Caco-2 (cell line): Measurements from ENCODE around the gene KREMEN1. TPM values are rescaled to one million over a fixed set of nuclear protein-coding genes. Genes with fewer than 3 reads are reported as not detected.

Experiments
- BruUV-seq: library from RNA; stranded (reverse); fragments of 400-500 nt; replicated peaks from 2 replicates; lab custom pipeline; 2021; lab: Mats Ljungman, UMichigan
- CTCF ChIA-PET: fragments of 300-600 bp; sonication (Branson Sonifier 250); formaldehyde crosslinking; loops from one replicate; lab custom pipeline; 2022; ENCODE audit warnings: antibody characterized with exemption; lab: Charles Lee
- POLR2A ChIA-PET: fragments of 300-600 bp; sonication (Branson Sonifier 250); formaldehyde crosslinking; loops from one replicate; lab custom pipeline; 2022; ENCODE audit warnings: antibody characterized with exemption; lab: Charles Lee
- DNase-seq, 2 experiments: peaks; one replicate each; pipeline versions ENCODE4 v3.0.0 to v3.0.0-alpha.2; 2020 to 2022
- H3K27me3 ChIP-seq: replicated peaks from 2 replicates; pipeline ENCODE4 v1.6.0; 2011; ENCODE audit warnings: low read length; ENCODE audit not compliant: control insufficient read depth, insufficient read depth
- H3K36me3 ChIP-seq: 2 replicates; pipeline ENCODE4 v1.5.1; 2011; ENCODE audit warnings: low read length; ENCODE audit not compliant: control insufficient read depth, insufficient read depth
- H3K4me1 ChIP-seq: fragments of 250-450 bp; sonication (Bioruptor Pico); 2 replicates; pipeline ENCODE4 v1.5.1; 2020; ENCODE audit warnings: mild to moderate bottlenecking
- H3K4me3 ChIP-seq: 2 replicates; pipeline ENCODE4 v1.5.1; 2011; ENCODE audit warnings: low read depth, mild to moderate bottlenecking, control low read depth, low read length
- H3K9me3 ChIP-seq: fragments of 250-450 bp; sonication (Bioruptor Pico); 2 replicates; pipeline ENCODE4 v1.5.1; 2020; ENCODE audit warnings: mild to moderate bottlenecking, moderate library complexity
- H3K27ac Mint-ChIP-seq: one replicate; pipeline ENCODE4 v1.8.0; 2022; ENCODE audit warnings: mixed read lengths; ENCODE audit not compliant: unreplicated experiment
- H3K27me3 Mint-ChIP-seq: one replicate; pipeline ENCODE4 v1.8.0; 2022; ENCODE audit warnings: mixed read lengths; ENCODE audit not compliant: insufficient read depth, unreplicated experiment
- H3K36me3 Mint-ChIP-seq: one replicate; pipeline ENCODE4 v1.8.0; 2022; ENCODE audit warnings: mild to moderate bottlenecking, mixed read lengths; ENCODE audit not compliant: insufficient read depth, unreplicated experiment
- H3K4me1 Mint-ChIP-seq: one replicate; pipeline ENCODE4 v1.8.0; 2022; ENCODE audit warnings: low read depth, mixed read lengths; ENCODE audit not compliant: unreplicated experiment
- H3K4me3 Mint-ChIP-seq: one replicate; pipeline ENCODE4 v1.8.0; 2022; ENCODE audit warnings: mild to moderate bottlenecking, moderate library complexity, mixed read lengths; ENCODE audit not compliant: unreplicated experiment
- H3K9me3 Mint-ChIP-seq: one replicate; pipeline ENCODE4 v1.8.0; 2022; ENCODE audit warnings: mixed read lengths; ENCODE audit not compliant: unreplicated experiment
- intact Hi-C: fragments of 100-400 bp; cut with micrococcal nuclease; formaldehyde crosslinking; loops from one replicate; pipeline ENCODE4 v1.10.0; 2022; ENCODE audit not compliant: unreplicated experiment
- total RNA-seq: library from RNA; stranded (reverse); gene quantifications from 2 replicates; pipeline ENCODE4 v1.2.3, GENCODE V29; 2022
- TF ChIP-seq, protein P1 (sequence below), 2 experiments: fragments of 200-600 bp in 1 of 2; IDR thresholded peaks; 1 replicate in 1 of 2; 2 replicates in 1 of 2; pipeline versions ENCODE4 v1.5.1 to v1.8.0; 2011 to 2022; ENCODE audit warnings: antibody characterized with exemption in 1 of 2, control low read depth in 1 of 2, inconsistent platforms in 1 of 2, low read depth in 1 of 2, low read length in 1 of 2, mild to moderate bottlenecking in 1 of 2, moderate library complexity in 1 of 2; ENCODE audit not compliant: insufficient read depth in 1 of 2, severe bottlenecking in 1 of 2, unreplicated experiment in 1 of 2

The KREMEN1 gene
- total RNA-seq, 1 experiment from 2014 or later: 29.7 TPM

DNA sequence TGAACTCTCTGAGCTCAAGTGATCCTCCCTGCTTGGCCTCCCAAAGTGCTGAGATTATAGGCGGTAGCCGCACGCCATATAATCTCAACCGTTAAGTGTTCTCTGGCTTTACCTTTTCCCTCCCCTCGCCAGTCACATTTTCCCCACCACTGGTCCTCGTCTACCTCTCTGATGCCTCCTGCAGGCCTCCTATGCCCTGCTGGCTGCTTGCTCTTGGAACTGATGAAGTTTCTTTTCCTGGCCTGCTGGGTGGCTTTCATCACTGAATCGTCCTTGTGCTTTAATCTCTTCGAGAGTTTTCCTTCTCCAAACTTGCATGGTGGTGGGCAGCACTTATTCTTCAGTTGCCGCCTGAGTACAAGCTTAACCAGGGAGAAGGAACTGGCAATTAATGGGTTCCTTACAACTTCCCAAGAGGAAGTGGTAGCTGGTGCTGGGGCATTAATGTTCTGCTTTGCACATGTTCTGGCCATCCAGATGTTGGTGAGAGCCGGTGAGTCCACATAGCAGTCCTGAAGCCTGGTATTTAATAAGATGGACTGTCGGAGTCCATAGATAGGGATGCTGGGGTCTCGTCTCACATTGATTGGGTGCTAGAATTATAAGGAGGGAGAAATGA is 12.5 kb upstream of the KREMEN1 start:
- CTCF ChIA-PET: interaction anchor here (0.7 kb wide), 1 partner anchor 286 kb away, joined by 4 read pairs; no protein-coding TSS in a partner anchor
- Mint-ChIP-seq H3K36me3 (peaks cover 37% of the 10 kb centered on the region), H3K27me3 (no peaks in the 10 kb centered on the region)

DNA sequence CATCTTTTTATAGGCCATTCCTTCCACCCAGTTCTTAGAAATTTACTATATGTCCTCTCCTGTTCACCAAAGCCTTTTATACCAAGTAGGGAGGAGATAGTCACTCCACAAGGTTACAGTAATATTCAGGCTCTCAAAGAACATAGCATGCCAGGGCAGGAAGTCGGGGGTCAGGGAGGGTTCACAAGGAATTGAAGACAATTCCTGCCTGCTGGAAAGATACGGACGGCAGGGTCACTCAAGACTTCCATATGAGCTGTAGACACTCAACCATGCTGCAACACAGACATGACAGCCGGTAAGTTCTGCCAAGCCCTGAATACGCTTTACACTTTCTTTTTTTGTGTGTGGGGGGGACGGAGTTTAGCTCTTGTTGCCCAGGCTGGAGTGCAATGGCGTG is 11.9 kb upstream of the KREMEN1 start:
- peaks cover 20% of the 10 kb centered on the region for H3K4me1 Mint-ChIP-seq
- no peaks in the 10 kb centered on the region for H3K27me3 Mint-ChIP-seq
- CTCF ChIA-PET: no interaction called here
- H3K4me3 ChIP-seq: no peak overlapping the region
- no peaks in the 10 kb centered on the region for H3K36me3 ChIP-seq
- H3K4me3 Mint-ChIP-seq: no peak overlapping the region
- no peaks in the 10 kb centered on the region for H3K27me3 ChIP-seq
- H3K9me3 ChIP-seq: no peaks in the 10 kb centered on the region
- intact Hi-C loops: no loop called here
- H3K36me3 Mint-ChIP-seq: peaks cover 31% of the 10 kb centered on the region
- H3K9me3 Mint-ChIP-seq: no peaks in the 10 kb centered on the region
- peak overlapping the region; percentile 49 for H3K27ac Mint-ChIP-seq
- TF ChIP-seq, protein P1, sequence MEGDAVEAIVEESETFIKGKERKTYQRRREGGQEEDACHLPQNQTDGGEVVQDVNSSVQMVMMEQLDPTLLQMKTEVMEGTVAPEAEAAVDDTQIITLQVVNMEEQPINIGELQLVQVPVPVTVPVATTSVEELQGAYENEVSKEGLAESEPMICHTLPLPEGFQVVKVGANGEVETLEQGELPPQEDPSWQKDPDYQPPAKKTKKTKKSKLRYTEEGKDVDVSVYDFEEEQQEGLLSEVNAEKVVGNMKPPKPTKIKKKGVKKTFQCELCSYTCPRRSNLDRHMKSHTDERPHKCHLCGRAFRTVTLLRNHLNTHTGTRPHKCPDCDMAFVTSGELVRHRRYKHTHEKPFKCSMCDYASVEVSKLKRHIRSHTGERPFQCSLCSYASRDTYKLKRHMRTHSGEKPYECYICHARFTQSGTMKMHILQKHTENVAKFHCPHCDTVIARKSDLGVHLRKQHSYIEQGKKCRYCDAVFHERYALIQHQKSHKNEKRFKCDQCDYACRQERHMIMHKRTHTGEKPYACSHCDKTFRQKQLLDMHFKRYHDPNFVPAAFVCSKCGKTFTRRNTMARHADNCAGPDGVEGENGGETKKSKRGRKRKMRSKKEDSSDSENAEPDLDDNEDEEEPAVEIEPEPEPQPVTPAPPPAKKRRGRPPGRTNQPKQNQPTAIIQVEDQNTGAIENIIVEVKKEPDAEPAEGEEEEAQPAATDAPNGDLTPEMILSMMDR (IDR thresholded peaks at IDR 0.05; ENCODE audit: insufficient read depth in 1 of 2, low read depth in 1 of 2, low read length in 1 of 2, severe bottlenecking in 1 of 2, unreplicated experiment in 1 of 2): no peak
- POLR2A ChIA-PET: no interaction called here
- no TSS peak for BruUV-seq
- peaks cover 6% of the 10 kb centered on the region; the same call in 1 of the 2 replicates for H3K4me1 ChIP-seq
- no peak for DNase-seq

More for the DNA sequence above, 12.5 kb upstream of the KREMEN1 start:
- BruUV-seq: no TSS peak
- Histone ChIP-seq H3K4me3 (no peak overlapping the region), H3K9me3 (no peaks in the 10 kb centered on the region), H3K4me1 (0 out of 2 replicates have a peak, but pooled peaks cover under 1% of the 10 kb centered on the region), H3K36me3 (no peaks in the 10 kb centered on the region), H3K27me3 (no peaks in the 10 kb centered on the region)
- H3K27ac Mint-ChIP-seq: no peak overlapping the region
- no peak for DNase-seq
- no peak overlapping the region for H3K4me3 Mint-ChIP-seq
- POLR2A ChIA-PET: no interaction called here
- intact Hi-C loops: no loop called here
- no peaks in the 10 kb centered on the region for H3K9me3 Mint-ChIP-seq
- TF ChIP-seq, protein P1 (IDR thresholded peaks at IDR 0.05; ENCODE audit: insufficient read depth in 1 of 2, low read depth in 1 of 2, low read length in 1 of 2, severe bottlenecking in 1 of 2, unreplicated experiment in 1 of 2): no peak
- H3K4me1 Mint-ChIP-seq: peaks cover 15% of the 10 kb centered on the region

DNA sequence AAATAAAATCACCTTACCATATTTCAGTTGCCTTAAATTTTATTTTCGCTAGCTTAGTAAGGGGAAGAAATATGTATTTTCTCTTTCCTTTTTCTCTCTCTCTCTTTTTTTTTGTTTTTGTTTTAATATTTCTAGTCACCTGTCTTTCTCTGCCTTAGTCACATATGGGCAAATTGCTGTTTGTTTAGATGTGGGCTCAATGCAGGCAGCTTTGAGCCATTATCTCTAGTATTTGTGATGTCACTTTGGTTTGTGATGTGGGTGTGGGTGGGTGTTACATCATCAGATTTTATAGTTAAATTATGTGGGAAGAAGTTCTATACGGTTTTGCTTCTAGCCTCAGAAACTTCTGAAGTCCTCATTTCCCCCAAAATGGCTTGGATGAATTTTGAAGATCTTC is 11.1 kb upstream of the KREMEN1 start, which contains the start of gene C22orf31:
TSS of gene C22orf31 (minus strand) at position 59 of the 400 bp plus-strand sequence. CDS start at position 20, 39 bp downstream.
- H3K4me3 Mint-ChIP-seq: no peak within 1 kb of the TSS
- H3K27me3 Mint-ChIP-seq: no peaks in the 10 kb centered on the region
- H3K36me3 ChIP-seq: no peaks in the 10 kb centered on the region
- peaks cover 30% of the 10 kb centered on the region for H3K36me3 Mint-ChIP-seq
- peak within 1 kb of the TSS; percentile 49 for H3K27ac Mint-ChIP-seq
- H3K4me1 Mint-ChIP-seq: peaks cover 23% of the 10 kb centered on the region
- CTCF ChIA-PET: no interaction called here
- H3K9me3 ChIP-seq: no peaks in the 10 kb centered on the region
- H3K27me3 ChIP-seq: no peaks in the 10 kb centered on the region
- no peaks in the 10 kb centered on the region for H3K9me3 Mint-ChIP-seq
- POLR2A ChIA-PET: no interaction called here
- no peak for DNase-seq
- BruUV-seq: no TSS peak
- peaks cover 8% of the 10 kb centered on the region; the same call in 1 of the 2 replicates for H3K4me1 ChIP-seq
- TF ChIP-seq, protein P1 (IDR thresholded peaks at IDR 0.05; ENCODE audit: insufficient read depth in 1 of 2, low read depth in 1 of 2, low read length in 1 of 2, severe bottlenecking in 1 of 2, unreplicated experiment in 1 of 2): no peak
- intact Hi-C loops: no loop called here
- no peak within 1 kb of the TSS for H3K4me3 ChIP-seq
